Mesendoderm (in vitro differentiated cells): Measurements from ENCODE around the gene EHD3. TPM values are rescaled to one million over a fixed set of nuclear protein-coding genes. Genes with fewer than 3 reads are reported as not detected.

Experiments
- DNase-seq: peaks from one replicate; pipeline ENCODE4 v3.0.0; 2013
- H2AK5ac ChIP-seq: 2 replicates; pipeline ENCODE4 v1.6.1; 2013; ENCODE audit warnings: low read length, inconsistent platforms
- H2BK120ac ChIP-seq: 2 replicates; pipeline ENCODE4 v1.6.1; 2013; ENCODE audit warnings: low read depth, mild to moderate bottlenecking, low read length, moderate library complexity, mixed read lengths
- H2BK15ac ChIP-seq: replicated peaks from 2 replicates; pipeline ENCODE4 v1.6.1; 2013; ENCODE audit warnings: low read depth, mild to moderate bottlenecking, moderate library complexity
- H2BK5ac ChIP-seq: 2 replicates; pipeline ENCODE4 v1.6.1; 2013; ENCODE audit warnings: low read length, inconsistent platforms
- H3K18ac ChIP-seq: 2 replicates; pipeline ENCODE4 v1.6.1; 2013; ENCODE audit warnings: mild to moderate bottlenecking, low read length, mixed read lengths
- H3K23ac ChIP-seq: one replicate; pipeline ENCODE4 v1.6.1; 2013; ENCODE audit warnings: low read length
- H3K27ac ChIP-seq: 2 replicates; pipeline ENCODE4 v1.5.1; 2013; ENCODE audit warnings: low read depth, mild to moderate bottlenecking, inconsistent platforms, low read length, moderate library complexity
- H3K27me3 ChIP-seq: 2 replicates; pipeline ENCODE4 v1.6.1; 2013; ENCODE audit warnings: low read length, control low read depth, mild to moderate bottlenecking, inconsistent platforms; ENCODE audit not compliant: insufficient read depth, poor library complexity
- H3K36me3 ChIP-seq: 2 replicates; pipeline ENCODE4 v1.6.1; 2013; ENCODE audit warnings: low read length, inconsistent platforms; ENCODE audit not compliant: control insufficient read depth, insufficient read depth
- H3K4ac ChIP-seq: one replicate; pipeline ENCODE4 v1.6.1; 2013; ENCODE audit warnings: low read depth, mild to moderate bottlenecking, low read length, moderate library complexity
- H3K4me1 ChIP-seq: 2 replicates; pipeline ENCODE4 v1.6.1; 2013; ENCODE audit warnings: low read depth, low read length, inconsistent platforms; ENCODE audit not compliant: control insufficient read depth
- H3K4me2 ChIP-seq: 2 replicates; pipeline ENCODE4 v1.6.1; 2013; ENCODE audit warnings: low read length
- H3K4me3 ChIP-seq: 2 replicates; pipeline ENCODE4 v1.5.1; 2013; ENCODE audit warnings: mild to moderate bottlenecking, low read length
- H3K56ac ChIP-seq: one replicate; pipeline ENCODE4 v1.6.1; 2013; ENCODE audit warnings: low read length
- H3K79me1 ChIP-seq: 2 replicates; pipeline ENCODE4 v1.6.1; 2013; ENCODE audit warnings: low read length, inconsistent platforms
- H3K79me2 ChIP-seq: 2 replicates; pipeline ENCODE4 v1.6.1; 2013; ENCODE audit warnings: mild to moderate bottlenecking, low read length; ENCODE audit not compliant: control insufficient read depth, insufficient read depth
- H3K9ac ChIP-seq: 2 replicates; pipeline ENCODE4 v1.6.1; 2013; ENCODE audit warnings: low read length, inconsistent platforms
- H4K5ac ChIP-seq: one replicate; pipeline ENCODE4 v1.6.1; 2013; ENCODE audit warnings: low read length
- H4K8ac ChIP-seq: one replicate; pipeline ENCODE4 v1.6.1; 2013; ENCODE audit warnings: low read depth, mild to moderate bottlenecking, control low read depth, low read length, moderate library complexity
- WGBS: extraction: QIAGEN DNeasy Blood & Tissue Kit; methylation state at CpG from one replicate; pipeline ENCODE4 v1.1.7; 2013; ENCODE audit warnings: low lambda C conversion rate, missing lambda C conversion rate; ENCODE audit not compliant: insufficient coverage; ENCODE audit errors: extremely low coverage; 5-methylcytosine and 5-hydroxymethylcytosine counted together
- polyA plus RNA-seq, 2 experiments: library from polyadenylated mRNA; stranded (reverse); fragments of 200-250 nt; gene quantifications; one replicate each; pipeline ENCODE4 v1.2.3, GENCODE V29; 2013

Gene EHD3
- 8.2 TPM for polyA plus RNA-seq (2013, experiment 1 of 2)
- polyA plus RNA-seq (2013, experiment 2 of 2): 8.7 TPM

DNA sequence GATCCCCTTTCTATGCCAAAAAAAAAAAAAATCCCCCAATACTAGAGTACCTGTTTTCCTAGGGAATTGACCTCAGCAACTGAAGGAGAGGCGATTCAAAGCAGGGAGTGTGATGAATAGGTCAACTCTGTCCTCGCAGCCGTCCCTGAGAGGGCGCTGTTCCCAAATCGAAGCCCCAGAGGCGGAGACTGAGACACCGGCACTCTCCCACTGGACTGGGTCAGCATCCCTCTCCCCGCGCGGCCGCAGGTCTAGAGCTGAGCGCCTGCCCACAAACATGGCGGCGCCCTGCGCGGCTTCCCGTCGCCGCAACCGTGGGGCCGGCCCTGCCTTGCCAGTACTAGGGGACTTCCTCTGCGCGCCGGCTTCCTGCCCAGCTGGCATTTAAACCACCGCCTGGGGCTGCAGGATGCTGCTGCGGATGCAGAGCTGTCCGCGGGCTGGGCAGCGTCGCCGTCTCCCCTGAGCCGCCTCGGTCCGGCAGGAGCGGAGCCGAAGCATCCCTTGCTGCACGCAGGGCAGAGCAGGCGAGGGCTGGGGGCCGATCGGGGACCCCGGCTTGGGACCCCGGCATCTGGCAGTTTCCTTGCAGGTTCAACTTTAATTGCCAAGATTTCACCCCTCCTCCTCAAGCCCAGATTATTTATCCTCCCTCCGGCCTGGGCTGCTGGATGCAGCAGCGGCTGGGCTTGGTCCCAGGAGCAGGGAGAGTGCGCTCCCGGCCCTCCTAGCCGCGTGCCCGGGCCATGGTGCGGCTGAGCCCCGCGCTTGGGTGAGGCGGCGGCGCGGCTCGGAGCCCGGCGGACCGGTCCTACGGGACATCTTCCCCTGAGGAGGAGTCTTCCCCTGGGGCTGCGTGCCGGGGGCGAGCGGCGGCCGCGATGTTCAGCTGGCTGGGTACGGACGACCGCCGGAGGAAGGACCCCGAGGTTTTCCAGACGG lies at the start of gene EHD3:
Gene EHD3, plus strand, starts transcription at position 412 of the 942 bp plus-strand sequence. Its CDS starts 470 bp downstream, at position 882.
- H2AK5ac ChIP-seq: no peak within 1 kb of the TSS
- H3K36me3 ChIP-seq: no peaks in the 10 kb centered on the region
- no peak within 1 kb of the TSS for H2BK15ac ChIP-seq
- H3K56ac ChIP-seq: peak within 1 kb of the TSS; percentile 75
- peak within 1 kb of the TSS; percentile 67 for H3K4me3 ChIP-seq
- H3K79me1 ChIP-seq: peaks cover 6% of the 10 kb centered on the region
- no peak within 1 kb of the TSS for H3K23ac ChIP-seq
- H3K4me2 ChIP-seq: peak within 1 kb of the TSS; percentile 60
- DNase-seq: peak; percentile 99
- WGBS: no CpG with 5 or more reads among the region's 74 CpGs
- H3K4ac ChIP-seq: peak within 1 kb of the TSS; percentile 1
- no peaks in the 10 kb centered on the region for H3K79me2 ChIP-seq
- no peak within 1 kb of the TSS for H2BK5ac ChIP-seq
- no peak within 1 kb of the TSS for H4K5ac ChIP-seq
- H2BK120ac ChIP-seq: no peak within 1 kb of the TSS
- no peak within 1 kb of the TSS for H4K8ac ChIP-seq
- H3K4me1 ChIP-seq: peaks cover 5% of the 10 kb centered on the region
- H3K18ac ChIP-seq: peak within 1 kb of the TSS; percentile 53
- peak within 1 kb of the TSS; percentile 9 for H3K27ac ChIP-seq
- H3K9ac ChIP-seq: peak within 1 kb of the TSS; percentile 87
- no peaks in the 10 kb centered on the region for H3K27me3 ChIP-seq

GRCh38 chr2:31187166-31187565 lies 46.8 kb upstream of the EHD3 start:
- no peaks in the 10 kb centered on the region for H3K36me3 ChIP-seq
- H4K8ac ChIP-seq: no peak overlapping the region
- no peak overlapping the region for H3K23ac ChIP-seq
- no peak overlapping the region for H3K4me2 ChIP-seq
- no peaks in the 10 kb centered on the region for H3K4me1 ChIP-seq
- H3K4me3 ChIP-seq: no peak overlapping the region
- no peak overlapping the region for H2BK5ac ChIP-seq
- H2BK15ac ChIP-seq: no peak overlapping the region
- no peaks in the 10 kb centered on the region for H3K27me3 ChIP-seq
- H3K9ac ChIP-seq: no peak overlapping the region
- no peaks in the 10 kb centered on the region for H3K79me1 ChIP-seq
- H3K56ac ChIP-seq: no peak overlapping the region
- H2AK5ac ChIP-seq: no peak overlapping the region
- no peak overlapping the region for H3K18ac ChIP-seq
- H2BK120ac ChIP-seq: no peak overlapping the region
- no peaks in the 10 kb centered on the region for H3K79me2 ChIP-seq
- no peak overlapping the region for H3K27ac ChIP-seq
- DNase-seq: no peak
- no peak overlapping the region for H4K5ac ChIP-seq
- no peak overlapping the region for H3K4ac ChIP-seq
- WGBS: no CpG with 5 or more reads among the region's 4 CpGs

- Histone ChIP-seq H3K36me3 (no peaks in the 10 kb centered on the region), H2BK120ac (no peak overlapping the region), H3K79me1 (no peaks in the 10 kb centered on the region), H3K56ac (no peak overlapping the region), H2AK5ac (no peak overlapping the region), H3K18ac (no peak overlapping the region), H3K4me3 (no peak overlapping the region), H2BK15ac (no peak overlapping the region), H3K27me3 (no peaks in the 10 kb centered on the region), H4K5ac (no peak overlapping the region), H3K4me2 (no peak overlapping the region), H3K4ac (no peak overlapping the region), H3K23ac (no peak overlapping the region), H3K4me1 (peaks cover 2% of the 10 kb centered on the region), H4K8ac (no peak overlapping the region), H3K27ac (no peak overlapping the region), H2BK5ac (no peak overlapping the region), H3K9ac (no peak overlapping the region), H3K79me2 (no peaks in the 10 kb centered on the region)
- WGBS: no CpG with 5 or more reads among the region's 5 CpGs
- DNase-seq: no peak
Measured at GRCh38 chr2:31188131-31188530, 45.8 kb upstream of the EHD3 start.

DNA sequence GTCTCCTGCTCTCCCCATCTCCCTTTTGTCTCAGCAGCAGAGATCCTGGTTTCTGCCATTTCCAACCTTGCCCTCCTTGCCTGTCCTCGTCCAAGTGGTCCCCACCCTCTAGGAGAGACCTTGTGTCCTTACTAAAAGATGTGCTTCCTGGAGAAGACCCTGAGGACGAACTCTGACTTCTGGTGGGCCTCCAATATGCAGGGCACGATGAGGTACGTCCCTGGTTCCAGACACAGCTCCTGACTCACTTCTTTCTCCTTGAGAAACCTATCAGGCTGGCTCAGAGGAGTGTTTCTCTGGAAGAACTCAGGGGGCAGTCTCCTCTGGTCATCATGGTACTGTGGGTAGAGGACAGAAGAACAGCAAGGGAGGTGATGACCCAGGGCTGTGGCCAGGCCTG lies 44.8 kb upstream of the EHD3 start:
- no peak overlapping the region for H3K9ac ChIP-seq
- WGBS: no CpG with 5 or more reads among the region's 4 CpGs
- no peaks in the 10 kb centered on the region for H3K79me1 ChIP-seq

GRCh38 chr2:31190188-31190587 lies 43.8 kb upstream of the EHD3 start:
- no peaks in the 10 kb centered on the region for H3K36me3 ChIP-seq
- no peak overlapping the region for H3K4me3 ChIP-seq
- H2BK120ac ChIP-seq: no peak overlapping the region
- H4K5ac ChIP-seq: no peak overlapping the region
- peaks cover 4% of the 10 kb centered on the region for H3K4me1 ChIP-seq
- H3K18ac ChIP-seq: no peak overlapping the region
- WGBS: no CpG with 5 or more reads among the region's 1 CpG
- H3K27ac ChIP-seq: no peak overlapping the region
- H2BK15ac ChIP-seq: no peak overlapping the region
- no peaks in the 10 kb centered on the region for H3K79me2 ChIP-seq
- H3K27me3 ChIP-seq: no peaks in the 10 kb centered on the region
- no peak for DNase-seq
- H2AK5ac ChIP-seq: no peak overlapping the region
- no peak overlapping the region for H3K4me2 ChIP-seq
- H3K23ac ChIP-seq: no peak overlapping the region
- no peak overlapping the region for H3K4ac ChIP-seq
- no peaks in the 10 kb centered on the region for H3K79me1 ChIP-seq
- no peak overlapping the region for H3K9ac ChIP-seq
- H2BK5ac ChIP-seq: no peak overlapping the region
- no peak overlapping the region for H4K8ac ChIP-seq
- H3K56ac ChIP-seq: no peak overlapping the region

More for the DNA sequence above, 44.8 kb upstream of the EHD3 start:
- Histone ChIP-seq H3K4me3 (no peak overlapping the region), H3K79me2 (no peaks in the 10 kb centered on the region), H2BK5ac (no peak overlapping the region), H3K23ac (no peak overlapping the region), H4K5ac (no peak overlapping the region), H2BK15ac (no peak overlapping the region), H3K4me2 (no peak overlapping the region), H3K56ac (no peak overlapping the region), H3K4ac (no peak overlapping the region), H3K27ac (no peak overlapping the region), H4K8ac (no peak overlapping the region), H3K36me3 (no peaks in the 10 kb centered on the region), H2BK120ac (no peak overlapping the region), H2AK5ac (no peak overlapping the region), H3K4me1 (peaks cover 3% of the 10 kb centered on the region), H3K18ac (no peak overlapping the region), H3K27me3 (no peaks in the 10 kb centered on the region)
- no peak for DNase-seq
